ENCODE results near the gene SYK.
"Not testable (repeated sequence)": the region's sequence is repeated elsewhere in the genome, so short reads cannot be mapped to it uniquely, and the experiment has no call there.

The SYK gene

DNA sequence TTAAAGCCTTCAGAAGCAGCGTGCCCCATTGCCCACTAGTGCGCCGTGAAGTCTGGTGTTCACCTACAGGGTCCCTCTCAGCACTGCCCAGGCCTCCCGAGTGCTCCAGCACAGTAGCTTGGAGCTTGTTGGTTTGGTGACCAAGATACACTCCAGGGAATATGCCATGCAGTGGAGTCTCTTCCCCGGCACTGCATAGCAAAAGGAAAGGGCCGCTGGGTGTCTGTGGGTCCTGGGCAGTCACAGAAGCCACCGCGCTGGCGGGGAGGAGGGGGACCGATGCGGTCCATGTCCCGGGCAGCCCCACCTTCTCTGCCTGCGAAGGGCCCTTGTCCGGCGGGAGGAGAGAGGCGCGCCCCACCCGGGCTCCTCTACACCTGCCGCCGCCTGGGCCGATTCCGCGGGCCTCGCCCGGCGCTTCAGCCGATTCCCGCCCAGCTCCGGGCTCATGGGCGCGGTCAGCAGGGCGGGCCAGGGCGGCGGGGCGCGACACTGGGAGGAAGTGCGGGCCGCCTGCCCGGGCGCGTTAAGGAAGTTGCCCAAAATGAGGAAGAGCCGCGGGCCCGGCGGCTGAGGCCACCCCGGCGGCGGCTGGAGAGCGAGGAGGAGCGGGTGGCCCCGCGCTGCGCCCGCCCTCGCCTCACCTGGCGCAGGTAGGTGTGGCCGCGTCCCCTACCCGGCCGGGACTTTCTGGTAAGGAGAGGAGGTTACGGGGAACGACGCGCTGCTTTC, at the start of gene SYK:
Gene SYK, plus strand, starts transcription at position 579 of the 732 bp plus-strand sequence. CDS start 42,080 bp downstream, outside the sequence.
- no peak for FAIRE-seq

DNA sequence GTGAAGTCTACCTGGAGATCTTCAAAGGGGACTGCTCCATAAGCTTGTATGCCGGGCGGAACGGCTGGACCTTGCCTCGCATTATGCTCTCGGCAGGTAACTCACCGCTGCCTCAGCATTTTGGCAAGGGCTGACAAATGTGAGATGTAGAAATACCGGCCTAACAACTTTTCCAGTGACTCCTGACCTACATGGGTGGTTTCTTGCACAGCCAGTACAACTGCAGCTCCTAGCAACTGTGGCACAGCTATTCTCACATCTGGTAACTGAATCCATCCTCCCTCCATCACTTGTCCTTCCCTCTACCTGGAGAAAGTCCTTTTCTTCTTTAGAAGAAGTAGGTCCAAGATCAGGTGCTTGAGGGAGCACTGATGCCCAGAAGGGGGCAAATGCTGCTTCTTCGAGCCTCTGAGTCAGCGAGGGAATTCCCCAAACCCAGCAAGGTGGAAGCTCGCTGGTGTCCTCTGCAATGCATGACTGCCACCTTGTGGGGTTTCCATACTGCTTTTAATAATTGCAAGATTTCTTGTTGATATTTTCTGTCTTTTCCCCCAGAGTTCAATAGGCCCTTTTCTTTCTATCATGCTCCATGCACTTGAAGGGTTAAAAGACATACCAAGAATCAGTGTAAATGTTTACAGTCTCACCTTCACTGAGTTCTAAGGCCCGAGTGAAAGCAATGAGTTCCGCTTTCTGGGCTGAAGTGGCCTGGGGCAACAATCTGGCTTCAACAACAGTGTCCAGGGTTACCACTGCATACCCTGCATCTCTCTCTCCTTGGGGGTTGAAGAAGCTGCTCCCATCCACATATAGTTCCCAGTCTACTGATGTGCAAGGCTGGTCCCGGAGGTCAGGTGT, 45.9 kb upstream of the SYK start:
- FAIRE-seq, result not testable (repeated sequence)

DNA sequence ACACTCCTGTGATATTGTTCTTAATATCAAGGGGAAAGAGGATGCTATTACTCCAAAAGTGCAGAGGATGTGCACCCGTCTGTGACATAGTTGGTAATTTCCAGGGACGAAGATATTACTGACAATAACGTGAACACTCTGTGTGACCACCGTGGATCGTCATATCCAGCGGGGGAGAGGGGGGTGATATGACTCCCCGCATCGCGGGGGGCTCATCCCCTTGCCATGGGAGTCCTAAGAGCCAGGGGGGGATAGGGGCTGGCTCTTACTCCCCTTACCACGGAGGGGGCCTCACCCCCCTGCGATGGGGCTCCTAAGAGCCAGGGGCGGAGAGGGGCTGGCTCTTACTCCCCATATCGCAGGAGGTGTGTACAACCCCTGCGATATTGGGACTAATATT, 41.0 kb upstream of the SYK start:
- FAIRE-seq, result not testable (repeated sequence)

DNA sequence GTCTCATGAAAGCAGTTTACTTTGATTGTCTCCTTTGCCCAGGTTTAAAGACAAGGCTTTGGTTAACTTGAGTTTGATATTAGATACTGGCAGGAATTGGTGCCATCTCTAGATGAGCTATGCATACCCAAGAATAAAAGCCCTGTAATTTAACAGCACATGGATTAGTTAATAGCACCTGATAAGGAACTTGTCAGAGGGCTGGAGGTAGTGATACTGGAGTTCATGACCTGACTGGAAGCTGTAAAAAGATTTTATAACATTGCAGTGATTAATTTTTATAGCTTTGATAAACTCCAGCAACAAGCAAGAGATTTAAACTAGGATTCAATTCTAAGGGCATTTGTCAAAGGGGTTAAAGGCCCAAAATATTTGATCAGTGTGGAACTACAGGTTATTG, 34.9 kb upstream of the SYK start:
- FAIRE-seq, result no peak

DNA sequence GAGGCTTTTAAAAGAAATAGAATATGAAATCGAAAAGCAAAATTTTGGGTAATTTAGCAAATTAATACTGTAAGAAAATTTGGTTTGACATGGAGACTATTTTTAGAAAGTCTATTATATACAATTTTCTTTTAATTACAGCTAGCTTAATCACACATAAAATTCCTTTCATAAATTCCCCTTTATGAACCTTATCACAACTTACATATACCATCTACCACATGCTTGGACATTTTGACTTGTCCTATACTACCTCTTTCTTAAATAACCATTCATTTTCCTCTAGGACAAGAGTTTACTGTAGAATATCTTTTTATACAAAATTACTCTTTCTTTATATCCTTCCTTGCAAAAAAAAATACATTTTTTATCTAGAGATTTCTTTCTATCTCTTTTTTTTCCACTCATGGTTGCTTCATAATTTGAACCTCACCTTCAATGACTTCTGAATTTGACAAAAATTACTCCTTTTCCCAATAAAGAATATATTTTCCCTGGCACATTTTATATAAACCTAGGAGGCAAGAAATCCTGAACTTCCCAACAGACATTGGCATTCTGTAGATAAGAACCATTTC, 34.0 kb upstream of the SYK start:
- no peak for FAIRE-seq

DNA sequence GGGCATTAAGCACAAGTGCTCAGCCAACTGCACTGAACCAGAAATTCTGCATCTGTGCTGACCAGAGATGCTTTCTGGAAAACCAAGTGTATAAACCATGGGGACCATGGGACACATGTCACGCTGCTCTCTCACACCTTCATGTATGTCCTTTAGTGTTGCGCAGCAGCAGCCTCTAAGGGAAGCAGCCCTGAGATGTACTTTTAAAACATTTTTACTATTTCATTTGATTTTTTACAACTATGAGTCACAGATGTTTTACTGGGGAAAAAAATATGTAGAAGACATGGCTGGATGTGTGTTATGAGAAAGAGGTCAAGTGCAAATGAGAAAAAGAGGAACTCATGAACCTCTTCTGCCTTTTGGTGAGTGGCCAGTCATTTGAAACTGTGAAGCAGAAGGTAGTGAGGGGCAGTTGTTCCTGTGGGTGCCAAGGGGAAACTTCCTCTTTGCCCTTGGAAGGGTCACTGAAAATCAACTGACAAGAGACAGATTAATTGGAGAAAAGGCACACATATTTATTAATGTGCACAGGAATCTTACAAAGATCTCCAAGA, 31.4 kb upstream of the SYK start:
- no peak for FAIRE-seq

DNA sequence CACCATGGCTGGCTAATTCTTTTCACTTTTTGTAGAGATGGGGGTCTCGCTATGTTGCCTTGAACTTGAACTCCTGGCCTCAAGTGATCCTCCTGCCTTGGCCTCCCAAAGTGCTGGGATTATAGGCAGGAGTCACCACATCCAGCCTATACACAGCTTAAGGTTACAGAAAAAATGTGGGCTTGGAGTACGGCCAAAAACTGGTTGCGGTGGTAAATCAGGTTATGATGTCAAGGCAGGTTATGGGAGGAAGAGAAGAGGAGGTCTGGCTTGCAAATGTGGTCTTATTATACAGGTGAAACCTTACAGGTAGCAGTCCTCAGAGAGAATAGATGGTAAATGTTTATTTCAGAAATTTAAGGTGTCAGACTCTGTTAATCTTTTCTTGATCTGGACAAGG, 30.7 kb upstream of the SYK start:
- no peak for FAIRE-seq

DNA sequence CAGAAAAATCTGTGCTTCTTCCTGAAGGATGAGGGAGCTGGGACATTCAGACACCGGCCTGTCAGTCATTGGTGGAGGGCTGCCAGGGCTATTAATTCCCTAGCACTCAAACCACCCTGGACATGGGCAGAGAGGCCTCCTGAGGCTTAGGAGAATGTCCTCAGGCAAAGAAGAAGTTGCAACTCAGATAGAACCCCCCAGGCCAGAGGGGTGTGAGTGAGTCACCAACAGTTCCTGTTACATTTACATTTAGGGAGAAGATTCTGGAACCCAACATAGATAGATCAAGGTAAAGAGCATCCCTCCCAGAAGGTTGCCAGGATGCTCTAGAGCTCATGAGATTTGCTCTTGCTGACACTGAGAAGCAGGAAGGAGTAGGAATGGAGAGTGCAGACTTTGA, 29.2 kb upstream of the SYK start:
- no peak for FAIRE-seq

DNA sequence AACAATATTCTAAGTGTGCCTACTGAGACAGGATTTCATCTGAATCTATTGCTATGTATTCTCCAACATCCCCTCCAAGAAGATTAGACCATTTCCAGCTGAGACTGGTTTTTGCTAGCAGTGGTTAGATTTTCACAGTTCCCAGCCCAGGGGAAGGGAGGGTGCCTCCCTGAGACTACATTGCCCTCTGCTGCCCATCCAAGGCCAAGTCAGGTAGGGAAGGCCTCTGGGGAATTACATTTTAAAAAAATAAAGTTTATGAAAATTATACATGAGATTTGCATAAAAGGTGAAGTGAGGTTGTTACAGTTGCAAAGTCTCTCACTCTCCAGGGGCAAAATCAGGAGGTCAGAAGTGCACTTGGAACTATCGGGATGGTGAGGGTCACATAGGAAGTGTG, 28.0 kb upstream of the SYK start:
- FAIRE-seq, result no peak

DNA sequence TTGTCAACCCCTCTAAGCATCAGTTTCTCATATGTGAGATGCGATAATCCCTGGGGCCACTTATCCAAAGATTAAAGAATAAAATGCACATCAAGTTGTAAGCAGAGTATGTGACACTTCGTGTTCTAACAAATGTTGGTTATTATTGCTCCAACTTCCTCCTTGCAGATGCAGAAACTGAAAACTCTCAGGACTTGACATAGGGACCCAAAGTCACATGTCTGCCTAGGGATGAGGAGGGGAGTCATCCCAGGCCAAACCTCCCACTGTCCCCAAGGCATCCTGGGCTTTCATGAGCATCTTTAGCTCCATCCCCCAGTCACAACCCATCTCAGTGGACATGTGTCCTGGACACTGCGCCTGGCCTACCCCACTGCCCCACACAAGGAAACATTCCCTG, 27.5 kb upstream of the SYK start:
- no peak for FAIRE-seq

DNA sequence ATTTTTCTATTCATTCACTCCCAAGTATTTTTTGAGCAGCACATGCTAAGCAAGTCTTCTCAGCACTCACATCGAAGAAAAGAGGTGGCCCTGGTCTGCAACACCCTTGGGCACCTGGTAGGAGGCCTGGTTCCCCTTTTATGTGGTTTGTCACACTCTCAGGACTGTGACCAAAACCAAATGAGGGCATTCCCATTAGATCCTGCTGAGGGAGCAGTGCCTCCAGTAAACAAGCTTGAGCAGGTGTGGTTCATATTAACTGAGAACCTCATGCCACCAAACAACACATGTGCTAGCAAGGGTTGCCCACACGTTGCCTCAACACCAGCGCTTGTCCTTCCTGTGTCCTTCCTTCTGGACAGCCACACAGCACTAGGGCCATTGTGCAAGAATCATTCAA, 26.9 kb upstream of the SYK start:
- no peak for FAIRE-seq

DNA sequence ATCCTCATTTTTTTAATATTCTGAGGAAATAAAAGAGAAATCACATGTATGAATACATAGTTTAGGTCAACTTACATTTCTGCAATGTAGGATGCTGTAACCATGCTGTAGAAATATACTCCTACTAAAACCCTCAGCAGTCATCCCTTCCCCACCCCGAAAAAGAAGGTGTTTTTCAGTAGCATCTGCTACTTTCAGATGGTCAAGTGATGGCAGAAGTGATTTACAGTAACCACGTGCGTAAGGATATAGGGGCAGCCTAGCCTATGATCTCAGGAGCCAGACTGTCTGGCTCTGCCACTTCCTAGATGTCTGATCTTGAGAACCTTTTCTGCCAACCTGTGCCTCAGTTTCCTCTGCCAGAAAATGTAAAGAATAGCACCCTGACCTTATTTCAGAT, 26.0 kb upstream of the SYK start:
- FAIRE-seq, result no peak

DNA sequence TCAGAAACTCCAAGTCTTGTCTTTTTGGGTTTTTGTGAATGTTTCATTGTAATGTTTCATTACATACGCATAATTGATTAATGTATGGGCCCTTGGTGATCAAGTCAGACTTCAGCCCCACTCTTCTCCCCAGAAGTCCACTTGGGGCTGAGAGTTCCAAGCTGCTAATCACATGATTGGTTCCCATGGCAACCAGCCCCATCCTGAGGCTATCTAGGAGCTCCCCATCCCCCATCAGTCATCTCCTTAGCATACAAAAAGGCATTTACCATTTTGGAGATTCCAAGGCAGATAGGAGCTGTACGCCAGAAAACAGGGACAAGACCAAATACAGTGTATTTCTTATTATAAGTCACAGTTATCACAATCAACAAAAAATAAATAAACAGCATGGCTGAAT, 22.9 kb upstream of the SYK start:
- no peak for FAIRE-seq

DNA sequence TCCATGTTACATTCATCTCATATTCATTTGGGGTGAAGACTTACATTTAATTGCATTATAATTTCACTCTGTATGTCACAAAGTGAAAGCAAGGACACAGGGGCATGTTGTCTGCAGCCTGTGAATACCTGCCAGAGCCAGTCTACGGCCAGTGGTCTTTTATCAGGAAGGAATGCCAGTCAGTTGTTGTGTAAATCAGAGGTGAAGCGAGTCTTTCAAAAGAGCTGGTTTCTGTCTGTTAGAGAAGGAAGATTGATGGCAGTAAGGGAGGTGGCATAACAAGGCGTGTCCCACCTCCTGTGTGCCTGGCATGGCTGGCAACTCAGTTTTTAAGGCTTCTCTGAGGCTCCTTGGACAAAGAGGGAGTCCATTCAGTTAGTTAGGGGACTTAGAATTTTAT, 18.1 kb upstream of the SYK start:
- FAIRE-seq, result no peak

DNA sequence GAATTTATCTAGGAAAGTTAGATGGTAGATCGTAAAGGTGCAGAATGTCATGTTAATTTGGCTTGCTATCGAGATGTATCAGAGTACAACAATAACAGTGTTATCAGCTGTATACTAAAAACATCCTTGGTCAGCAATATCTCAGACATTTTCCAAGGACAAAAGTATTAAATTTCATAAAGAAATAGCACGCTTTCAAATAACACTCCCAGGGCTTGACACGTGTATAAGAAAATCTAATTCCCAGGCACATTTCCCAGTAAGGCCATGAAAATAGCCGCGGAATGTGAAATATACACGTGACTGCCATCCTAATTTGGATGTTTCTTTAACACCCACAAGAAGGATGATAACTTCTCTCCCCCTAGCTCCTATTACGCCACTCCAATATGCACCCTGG, 17.7 kb upstream of the SYK start:
- no peak for FAIRE-seq

DNA sequence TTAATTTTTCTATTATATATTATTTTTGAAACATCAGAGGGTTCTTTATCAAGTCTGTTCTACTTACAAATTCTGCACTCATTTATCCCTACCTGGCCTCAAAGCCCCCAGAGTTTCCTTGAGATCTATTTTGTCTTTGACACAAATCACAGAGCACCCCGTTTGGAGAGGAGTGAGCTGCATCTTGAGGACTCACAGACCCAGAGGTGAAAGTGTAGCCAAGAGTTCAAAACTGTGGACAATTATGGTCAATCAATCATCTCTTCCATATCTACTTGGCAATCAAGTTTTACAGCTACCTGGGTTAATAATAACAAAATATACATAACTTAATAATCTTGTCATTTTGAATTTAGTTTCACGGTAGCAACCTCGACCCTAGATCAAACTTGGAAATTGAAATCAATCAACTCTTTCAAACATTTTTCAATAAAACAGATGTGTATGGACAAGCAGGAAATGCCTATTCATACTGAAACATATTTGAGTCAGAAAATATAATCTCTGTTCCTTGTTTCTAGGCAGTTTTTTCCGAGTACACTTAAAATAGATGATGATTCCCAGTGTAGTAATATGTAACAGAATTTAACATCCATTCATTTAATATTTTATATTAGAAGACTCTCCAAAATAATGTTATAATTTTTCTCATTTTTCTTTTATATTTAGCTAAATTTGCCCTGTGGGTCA, 13.7 kb upstream of the SYK start:
- FAIRE-seq, result no peak

DNA sequence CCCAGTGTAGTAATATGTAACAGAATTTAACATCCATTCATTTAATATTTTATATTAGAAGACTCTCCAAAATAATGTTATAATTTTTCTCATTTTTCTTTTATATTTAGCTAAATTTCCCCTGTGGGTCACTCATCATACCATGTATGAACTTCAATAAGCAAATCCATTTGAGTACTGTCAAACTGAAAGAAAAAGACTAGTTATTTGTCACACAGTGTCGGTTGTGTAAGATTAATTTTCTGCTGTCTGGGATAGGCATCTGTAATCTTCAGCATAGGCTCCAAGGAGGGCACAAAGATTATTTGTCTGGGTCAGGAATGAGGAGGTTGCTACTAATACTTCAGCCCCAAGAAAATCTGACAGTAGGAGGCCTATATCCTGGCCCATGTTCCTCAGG, 13.1 kb upstream of the SYK start:
- not testable (repeated sequence) for FAIRE-seq

DNA sequence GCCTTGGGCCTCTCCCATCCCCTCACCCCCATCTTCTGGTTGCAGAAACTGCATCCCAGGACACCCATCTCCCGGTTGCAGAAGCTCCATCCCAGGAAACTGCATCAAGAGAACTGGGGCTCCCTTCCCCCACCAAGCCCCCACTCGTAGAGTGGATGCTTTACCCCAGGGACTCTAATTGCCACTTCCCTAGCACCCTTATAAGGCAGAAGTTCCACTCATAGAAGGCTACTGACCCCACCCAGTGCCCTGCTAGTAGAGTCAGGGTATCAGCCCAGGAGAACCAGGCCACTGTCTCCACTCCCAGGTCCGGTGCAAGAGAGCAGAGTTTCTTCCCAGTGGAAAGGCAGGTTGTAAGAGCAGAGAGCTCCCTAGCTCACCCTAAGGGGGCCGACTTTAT, 12.2 kb upstream of the SYK start:
- no peak for FAIRE-seq

DNA sequence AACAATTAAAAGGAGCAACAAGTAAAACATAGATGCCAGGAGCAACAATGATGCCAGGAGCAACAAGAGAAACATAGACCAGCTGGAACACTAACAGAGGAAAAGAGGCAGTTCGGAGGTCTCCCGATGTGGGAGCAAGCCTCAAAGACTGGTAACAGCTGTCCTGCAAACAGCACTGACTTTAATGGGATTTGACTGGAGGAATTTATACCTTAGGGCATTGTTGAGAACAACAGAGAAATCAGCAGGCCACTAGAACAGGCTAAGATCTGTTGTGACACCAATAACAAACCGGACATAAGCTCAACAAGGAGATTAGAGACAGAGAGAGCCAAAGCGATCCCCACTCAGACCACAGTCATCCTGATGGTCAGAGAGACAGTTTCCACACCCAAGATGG, 11.8 kb upstream of the SYK start:
- no peak for FAIRE-seq

DNA sequence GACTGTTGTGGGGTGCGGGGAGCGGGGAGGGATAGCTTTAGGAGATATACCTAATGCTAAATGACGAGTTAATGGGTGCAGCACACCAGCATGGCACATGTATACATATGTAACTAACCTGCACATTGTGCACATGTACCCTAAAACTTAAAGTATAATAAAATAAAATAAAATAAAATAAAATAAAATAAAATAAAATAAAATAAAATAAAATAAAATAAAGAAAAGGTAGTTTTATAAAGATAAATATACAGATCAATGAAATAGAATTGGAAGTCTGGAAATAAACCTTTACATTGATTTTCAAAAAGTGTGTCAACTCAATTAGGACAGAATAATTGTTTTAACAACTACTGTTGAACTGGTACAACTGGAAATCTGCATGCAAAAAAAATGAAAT, 8.6 kb upstream of the SYK start:
- FAIRE-seq, result not testable (repeated sequence)

DNA sequence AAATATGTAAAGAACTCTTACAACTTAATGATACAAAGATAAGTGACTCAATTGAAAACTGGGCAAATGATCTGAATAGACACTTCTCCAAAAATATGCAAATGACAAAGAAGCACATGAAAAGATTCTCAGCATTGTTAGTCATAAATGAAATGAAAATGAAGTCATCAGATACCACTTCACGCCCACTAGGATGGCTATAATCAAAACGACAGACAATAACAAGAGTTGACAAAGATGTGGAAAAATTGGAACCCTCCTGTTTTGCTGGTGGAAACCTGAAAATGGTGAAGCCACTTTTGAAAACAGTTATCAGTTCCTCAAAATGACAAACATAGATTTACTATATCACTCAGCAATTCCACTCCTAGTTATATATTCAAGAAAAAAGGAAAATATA, 7.9 kb upstream of the SYK start:
- FAIRE-seq, result no peak

DNA sequence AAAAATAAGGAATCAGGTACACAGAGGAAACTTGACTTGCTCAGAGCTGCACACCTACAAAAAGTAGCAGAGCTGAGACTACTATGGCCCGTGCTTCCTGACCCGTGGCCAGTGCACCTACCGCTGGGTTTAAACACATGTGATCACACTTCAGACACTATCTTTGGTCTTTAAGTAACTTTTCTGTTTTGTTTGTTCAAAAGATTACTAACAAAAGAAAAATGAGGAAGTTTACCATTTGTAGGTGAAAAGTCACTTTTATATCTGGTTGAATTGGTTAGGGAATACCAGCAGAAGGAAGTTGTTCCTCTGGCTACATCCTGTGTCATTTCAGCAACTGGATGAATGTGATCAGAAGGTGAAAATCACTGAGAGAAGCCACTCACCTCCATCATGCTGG, 6.5 kb upstream of the SYK start:
- FAIRE-seq, result no peak

DNA sequence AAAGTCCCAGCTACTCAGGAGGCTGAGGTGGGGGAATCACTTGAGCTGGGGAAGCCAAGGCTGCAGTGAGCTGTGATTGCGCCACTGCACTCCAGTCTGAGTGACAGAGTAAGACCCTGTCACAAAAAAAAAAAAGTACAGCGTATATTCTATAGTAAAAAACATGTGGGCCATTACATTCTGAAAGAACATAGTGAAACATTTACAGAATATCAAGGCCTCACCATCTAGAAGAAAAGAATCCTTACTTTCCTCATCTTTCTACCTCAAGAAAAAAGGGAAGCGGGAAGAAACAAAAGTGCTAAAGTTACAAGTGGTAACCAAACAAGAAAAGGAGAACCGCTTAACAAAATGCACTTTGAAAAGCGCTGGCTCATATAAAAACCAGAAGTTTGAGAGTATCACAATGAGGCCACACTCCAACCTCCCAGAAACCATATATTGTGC, 5.7 kb upstream of the SYK start:
- no peak for FAIRE-seq

All from A204.1 (cell line).